RKO (cell line): ENCODE data around the gene APOBEC3H.
"Not testable (repeated sequence)": the region's sequence is repeated elsewhere in the genome, so short reads cannot be mapped to it uniquely, and the experiment has no call there.

ENCODE experiments used
- DNase-seq: peaks from one replicate; pipeline ENCODE4 v3.0.0-alpha.2; 2016; ENCODE audit warnings: low spot score

The APOBEC3H gene

GRCh38 chr22:39097098-39098020, at the start of gene APOBEC3H:
TSS of gene APOBEC3H (plus strand) at chr22:39097244. CDS start at chr22:39100279, 3,035 bp downstream.
- DNase-seq: no peak

- DNase-seq: not testable (repeated sequence)
Observed at GRCh38 chr22:39049486-39049885, 47.6 kb upstream of the APOBEC3H start.

DNA sequence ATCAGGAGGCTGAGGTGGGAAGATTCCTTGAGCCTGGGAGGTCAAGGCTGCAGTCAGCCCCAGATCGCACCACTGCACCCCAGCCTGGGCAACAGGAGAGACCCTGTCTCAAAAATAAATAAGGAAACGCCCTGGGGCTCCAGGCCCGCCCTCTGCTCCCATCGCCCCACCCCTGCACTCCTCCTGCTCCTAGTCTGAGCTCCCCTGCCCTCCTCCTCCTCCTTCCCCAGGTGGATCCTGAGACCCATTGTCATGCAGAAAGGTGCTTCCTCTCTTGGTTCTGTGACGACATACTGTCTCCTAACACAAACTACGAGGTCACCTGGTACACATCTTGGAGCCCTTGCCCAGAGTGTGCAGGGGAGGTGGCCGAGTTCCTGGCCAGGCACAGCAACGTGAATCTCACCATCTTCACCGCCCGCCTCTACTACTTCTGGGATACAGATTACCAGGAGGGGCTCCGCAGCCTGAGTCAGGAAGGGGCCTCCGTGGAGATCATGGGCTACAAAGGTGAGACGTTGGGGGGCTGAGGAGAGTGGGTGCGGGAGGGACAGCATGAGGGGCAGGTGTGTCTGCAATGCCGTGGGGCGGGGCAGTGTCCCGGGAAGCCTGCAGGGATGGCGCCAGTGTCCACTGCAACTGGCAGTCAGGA, 45.1 kb upstream of the APOBEC3H start:
- not testable (repeated sequence) for DNase-seq

DNA sequence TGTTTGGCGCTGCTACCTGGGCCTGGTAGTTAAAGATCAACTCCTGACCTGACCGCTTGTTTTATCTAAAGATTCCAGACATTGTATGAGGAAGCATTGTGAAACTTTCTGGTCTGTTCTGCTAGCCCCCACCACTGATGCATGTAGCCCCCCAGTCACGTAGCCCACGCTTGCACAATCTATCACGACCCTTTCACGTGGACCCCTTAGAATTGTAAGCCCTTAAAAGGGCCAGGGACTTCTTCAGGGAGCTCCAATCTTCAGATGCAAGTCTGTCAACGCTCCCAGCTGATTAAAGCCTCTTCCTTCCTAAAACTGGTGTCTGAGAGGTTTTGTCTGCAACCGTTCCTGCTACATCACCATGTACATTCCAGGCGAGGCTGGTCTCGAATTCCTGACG, 41.4 kb upstream of the APOBEC3H start:
- DNase-seq: no peak

GRCh38 chr22:39061290-39061689, 35.8 kb upstream of the APOBEC3H start:
- not testable (repeated sequence) for DNase-seq

DNA sequence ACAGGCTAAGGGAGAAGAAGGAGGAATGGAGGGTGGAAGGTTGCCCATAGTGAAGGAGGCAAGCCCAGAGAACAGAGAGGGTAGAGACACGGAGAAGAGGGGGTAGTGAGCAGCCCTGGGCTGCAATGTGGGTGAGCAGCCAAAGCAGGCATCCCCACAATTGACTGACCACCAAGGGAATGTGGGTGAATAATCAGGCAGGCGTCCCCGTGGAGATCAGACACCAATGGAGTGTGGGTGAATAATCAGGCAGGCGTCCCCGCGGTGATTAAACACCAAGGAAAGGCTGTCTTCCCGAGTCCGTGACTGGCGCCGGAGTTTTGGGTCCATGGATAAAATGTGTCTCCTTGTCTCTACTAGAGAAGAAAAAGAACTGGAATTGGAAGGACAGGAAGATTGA, 35.1 kb upstream of the APOBEC3H start:
- not testable (repeated sequence) for DNase-seq

DNA sequence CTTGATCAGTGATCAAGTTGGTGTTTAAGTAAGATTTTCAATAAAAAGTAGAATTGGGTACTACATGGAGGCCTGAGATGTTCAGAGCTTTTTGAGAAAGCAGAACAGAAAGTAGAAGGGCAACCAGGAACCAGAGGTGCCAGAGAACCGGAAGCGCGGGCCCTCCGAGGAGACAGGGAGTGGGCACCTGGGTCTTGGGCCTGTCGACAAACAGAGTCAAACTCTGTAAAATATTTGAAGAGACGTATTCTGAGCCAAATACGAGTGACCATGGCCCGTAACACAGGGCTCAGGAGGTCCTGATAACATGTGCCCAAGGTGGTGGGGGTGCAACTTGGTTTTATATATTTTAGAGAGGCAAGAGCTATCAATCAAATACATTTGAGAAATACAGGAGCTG, 33.1 kb upstream of the APOBEC3H start:
- DNase-seq: not testable (repeated sequence)

DNA sequence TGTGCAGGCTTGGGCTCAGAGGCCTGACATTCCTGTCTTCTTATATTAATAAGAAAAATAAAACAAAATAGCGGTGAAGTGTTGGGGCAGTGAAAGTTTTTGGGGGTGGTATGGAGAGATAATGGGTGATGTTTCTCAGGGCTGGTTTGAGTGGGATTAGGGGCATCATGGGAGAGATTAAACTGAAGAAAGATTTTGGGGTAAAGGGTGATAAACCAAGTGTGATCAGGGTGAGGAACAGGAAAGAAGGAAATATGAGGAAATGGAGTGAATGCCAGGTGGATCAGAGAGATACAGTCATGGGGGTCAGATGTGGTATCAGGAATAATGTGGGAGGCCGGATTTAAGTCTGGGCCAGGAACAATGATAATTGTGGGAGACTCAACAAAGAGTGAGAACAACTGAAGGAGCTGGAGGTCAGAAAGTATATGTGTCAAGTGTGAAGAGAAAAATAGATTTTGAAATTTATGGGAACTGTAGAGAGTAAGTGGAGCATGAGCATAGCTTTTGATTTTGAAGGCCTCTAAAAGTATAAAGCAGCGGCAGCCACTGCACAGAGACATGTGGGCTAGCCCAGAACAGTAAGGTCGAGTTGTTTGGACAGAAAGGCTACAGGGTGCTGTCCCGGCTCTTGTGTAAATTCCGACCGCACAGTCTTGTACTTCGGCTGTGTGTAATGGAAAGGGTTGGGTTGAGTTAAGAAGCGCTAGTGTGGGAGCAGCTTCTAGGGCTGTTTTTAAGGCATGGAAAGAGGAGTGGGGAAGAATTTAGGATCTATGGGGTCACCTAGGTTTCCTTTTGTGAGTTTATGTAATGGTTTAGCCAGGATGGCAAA, 30.4 kb upstream of the APOBEC3H start:
- DNase-seq: not testable (repeated sequence)

DNA sequence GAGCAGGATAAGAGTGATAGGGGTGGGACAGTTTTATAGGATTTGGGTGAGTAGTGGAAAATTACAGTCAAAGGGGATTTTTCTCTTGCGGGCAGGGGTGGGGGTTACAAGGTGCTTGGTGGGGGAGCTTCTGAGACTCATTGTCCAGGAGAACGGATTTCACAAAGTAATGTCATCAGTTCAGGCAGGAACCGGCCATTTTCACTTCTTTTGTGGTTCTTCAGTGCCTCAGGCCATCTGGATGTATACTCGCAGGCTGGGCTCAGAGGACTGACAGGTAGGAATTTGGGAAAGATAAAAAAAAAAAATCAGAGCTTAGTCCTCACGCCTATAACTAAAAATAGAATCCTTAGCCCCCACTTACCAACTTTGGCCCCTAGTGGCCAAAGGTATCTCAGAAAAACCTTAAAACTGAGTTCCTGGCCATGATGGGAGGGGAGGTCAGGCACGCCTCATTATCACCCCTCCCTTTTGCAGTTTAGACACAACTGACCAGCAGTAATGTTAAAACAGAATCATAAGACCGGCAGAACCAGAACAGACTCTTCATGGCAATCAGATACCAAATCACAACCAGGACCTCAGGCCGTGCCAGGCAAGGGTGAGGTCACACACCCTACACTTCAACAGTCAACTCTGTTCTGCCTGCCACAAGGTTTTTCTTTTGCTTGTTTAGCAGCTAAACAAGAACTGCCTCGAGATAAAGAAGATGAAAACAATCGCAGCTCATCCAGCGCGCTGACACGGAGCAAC, 28.8 kb upstream of the APOBEC3H start:
- DNase-seq: no peak

- DNase-seq: no peak
Observed at GRCh38 chr22:39070186-39070585, 26.9 kb upstream of the APOBEC3H start.

- DNase-seq: not testable (repeated sequence)
Observed at GRCh38 chr22:39072581-39072981, 24.5 kb upstream of the APOBEC3H start.

DNA sequence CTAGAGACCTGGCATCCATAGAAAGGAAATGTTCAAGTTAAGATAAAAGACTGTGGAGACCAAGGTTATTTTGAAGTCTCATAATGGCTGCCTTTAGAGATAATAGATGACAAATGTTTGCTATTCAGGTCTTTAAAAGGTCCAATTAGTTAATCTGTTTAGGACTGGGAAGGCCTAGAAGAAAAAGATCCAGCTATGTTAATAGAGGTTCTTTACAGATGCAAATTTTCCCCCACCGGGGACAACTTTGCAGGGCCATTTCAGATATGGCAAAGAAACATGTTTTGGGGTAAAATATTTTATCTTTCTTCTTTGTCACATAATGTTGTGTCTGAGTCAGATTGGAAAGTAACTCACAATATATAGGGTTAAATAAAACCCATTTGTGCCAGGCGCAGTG, 23.1 kb upstream of the APOBEC3H start:
- DNase-seq: no peak

DNA sequence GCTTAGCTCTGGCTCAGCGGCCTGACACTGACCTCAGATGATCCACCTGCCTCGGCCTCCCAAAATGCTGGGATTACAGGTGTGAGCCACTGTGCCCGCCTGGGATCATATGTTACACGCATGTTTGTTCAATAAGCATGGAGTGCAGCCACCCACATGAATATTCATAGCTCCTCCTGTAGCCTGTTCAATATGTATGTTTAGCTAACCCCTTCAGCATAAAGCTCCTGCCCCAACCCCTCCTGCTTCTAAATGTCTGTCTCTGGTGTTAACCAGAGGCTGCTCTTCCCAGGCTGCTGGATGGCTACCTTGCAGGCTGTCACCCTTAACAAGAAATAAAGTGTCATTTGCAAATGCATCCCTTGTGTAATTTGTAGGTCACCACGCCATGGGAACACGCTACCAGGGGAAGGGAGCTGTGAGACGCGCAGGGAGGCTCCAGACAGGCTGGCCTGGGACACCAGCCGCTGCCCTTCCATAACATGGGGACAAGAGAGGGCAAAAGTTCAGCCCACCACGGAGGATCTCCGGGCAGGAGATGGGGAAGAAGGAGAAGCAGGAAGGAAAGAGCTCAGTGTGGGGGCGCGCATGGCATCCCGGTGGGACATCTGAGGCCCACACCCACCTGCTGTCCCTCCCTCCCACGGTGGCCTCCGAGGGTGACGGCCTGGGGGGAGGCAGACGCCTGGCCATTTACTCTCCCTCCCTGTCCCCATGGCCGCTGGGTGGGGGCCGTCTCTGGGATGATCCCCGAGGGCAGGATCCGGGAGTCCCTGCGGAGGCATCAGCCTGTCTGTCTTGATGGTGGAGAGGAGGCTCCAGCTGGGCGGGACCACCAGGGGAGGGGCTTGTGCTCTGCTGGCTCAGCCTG, 20.7 kb upstream of the APOBEC3H start:
- DNase-seq: not testable (repeated sequence)

DNA sequence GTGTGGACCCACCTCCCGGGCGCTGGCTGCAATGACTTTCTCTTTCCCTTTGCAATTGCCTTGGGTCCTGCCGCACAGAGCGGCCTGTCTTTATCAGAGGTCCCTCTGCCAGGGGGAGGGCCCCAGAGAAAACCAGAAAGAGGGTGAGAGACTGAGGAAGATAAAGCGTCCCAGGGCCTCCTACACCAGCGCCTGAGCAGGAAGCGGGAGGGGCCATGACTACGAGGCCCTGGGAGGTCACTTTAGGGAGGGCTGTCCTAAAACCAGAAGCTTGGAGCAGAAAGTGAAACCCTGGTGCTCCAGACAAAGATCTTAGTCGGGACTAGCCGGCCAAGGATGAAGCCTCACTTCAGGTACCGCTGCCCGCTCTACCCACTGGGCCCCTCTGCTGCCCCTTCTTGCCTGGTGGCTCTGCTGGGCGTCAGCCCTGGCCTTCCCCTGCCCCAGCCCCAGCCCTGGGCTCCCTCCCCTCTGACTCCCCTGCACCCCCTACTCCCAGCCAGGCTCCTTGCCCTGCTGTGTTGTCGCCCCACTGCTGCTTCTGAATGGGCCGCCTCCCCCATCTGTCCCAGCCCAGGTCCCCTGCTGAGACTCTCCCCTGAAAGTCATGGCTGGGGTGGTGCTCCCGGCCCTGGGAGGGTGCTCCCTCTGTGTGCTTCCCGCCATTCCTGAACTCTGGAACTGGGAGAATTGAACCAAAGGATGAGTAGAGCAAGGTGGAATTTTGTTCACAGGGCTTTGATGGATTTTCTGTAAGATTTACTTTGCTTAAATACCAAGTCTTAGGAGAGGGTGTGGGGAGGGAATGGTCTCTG, 19.8 kb upstream of the APOBEC3H start, which contains the start of gene APOBEC3G:
APOBEC3G (plus strand) TSS at position 250 of the 815 bp plus-strand sequence; CDS start at position 337, 87 bp downstream.
- DNase-seq: not testable (repeated sequence)

DNA sequence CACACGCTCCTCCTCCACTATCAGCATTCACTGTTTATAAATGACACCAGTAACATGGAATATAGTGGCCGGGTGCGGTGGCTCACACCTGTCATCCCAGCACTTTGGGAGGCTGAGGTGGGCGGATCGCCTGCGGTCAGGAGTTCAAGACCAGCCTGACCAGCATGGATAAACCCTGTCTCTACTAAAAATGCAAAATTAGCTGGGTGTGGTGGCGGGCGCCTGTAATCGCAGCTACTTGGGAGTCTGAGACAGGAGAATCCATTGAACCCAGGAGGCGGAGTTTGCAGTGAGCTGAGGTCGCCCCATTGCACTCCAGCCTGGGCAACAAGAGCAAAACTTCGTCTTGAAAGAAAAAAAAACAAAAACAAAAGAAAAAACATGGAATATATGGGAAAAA, 19.1 kb upstream of the APOBEC3H start:
- DNase-seq: not testable (repeated sequence)

GRCh38 chr22:39078329-39078728, 18.7 kb upstream of the APOBEC3H start:
- no peak for DNase-seq

DNA sequence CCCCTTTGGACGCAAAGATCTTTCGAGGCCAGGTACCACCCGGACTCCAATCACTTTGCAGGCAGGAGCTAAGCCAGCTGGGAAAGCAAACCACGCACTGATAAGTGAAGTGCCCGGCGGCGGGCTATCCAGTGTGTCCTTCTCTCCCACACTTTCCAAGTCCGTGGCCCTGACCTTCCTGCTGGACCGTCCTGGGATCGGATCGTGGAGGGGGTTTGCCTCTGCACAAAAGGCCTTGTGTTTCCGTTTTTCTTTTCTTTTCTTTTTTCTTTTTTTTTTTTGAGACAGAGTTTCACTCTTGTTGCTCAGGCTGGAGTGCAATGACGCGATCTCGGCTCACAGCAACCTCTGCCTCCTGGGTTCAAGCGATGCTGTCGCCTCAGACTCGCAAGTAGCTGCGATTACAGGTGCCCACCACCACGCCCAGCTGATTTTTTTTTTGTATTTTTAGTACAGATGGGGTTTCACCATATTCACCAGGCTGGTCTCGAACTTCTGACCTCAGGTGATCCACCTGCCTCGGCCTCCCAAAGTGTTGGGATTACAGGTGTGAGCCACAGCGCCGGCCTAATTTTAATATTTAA, 17.9 kb upstream of the APOBEC3H start:
- not testable (repeated sequence) for DNase-seq

DNA sequence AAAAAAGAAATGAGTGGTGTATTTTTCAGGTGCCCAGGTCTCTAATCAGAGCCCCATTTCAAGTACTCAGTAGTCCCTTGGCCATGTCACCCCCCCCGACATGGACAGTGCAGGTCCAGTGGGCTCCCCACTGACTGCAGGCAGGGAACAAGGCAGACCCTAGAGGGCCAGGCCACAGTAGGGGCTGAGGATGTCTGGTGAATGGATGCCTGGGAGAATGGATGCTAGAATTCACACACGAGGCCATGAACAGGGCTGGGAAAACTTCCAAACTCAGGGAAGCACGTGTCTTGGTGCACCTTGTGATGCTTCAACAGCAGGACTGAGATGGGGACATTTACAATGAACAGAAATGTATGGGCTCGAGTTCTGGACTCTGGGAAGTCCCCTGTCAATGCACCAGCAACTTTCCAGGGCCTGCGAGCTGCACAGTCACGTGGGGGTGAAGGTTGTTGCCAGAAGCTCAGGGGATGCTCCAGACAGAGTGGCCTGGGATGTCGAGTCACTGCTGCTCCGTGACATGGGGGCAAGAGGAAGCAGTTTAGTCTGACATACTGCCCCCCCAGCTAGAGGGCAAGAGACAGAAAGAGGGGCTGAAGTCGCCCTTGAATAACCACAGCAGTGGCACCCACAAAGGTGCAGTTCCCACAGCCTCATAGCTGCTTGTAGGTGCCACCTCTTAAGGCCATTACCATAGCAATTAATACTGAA, 16.8 kb upstream of the APOBEC3H start:
- DNase-seq: no peak
